Non-pigmented ciliary epithelial cell (primary cell): ENCODE data around the gene KCTD15.

Source experiments
- DNase-seq: peaks from one replicate; pipeline ENCODE4 v3.0.0-alpha.2; 2010; ENCODE audit warnings: low read depth

KCTD15 gene

DNA sequence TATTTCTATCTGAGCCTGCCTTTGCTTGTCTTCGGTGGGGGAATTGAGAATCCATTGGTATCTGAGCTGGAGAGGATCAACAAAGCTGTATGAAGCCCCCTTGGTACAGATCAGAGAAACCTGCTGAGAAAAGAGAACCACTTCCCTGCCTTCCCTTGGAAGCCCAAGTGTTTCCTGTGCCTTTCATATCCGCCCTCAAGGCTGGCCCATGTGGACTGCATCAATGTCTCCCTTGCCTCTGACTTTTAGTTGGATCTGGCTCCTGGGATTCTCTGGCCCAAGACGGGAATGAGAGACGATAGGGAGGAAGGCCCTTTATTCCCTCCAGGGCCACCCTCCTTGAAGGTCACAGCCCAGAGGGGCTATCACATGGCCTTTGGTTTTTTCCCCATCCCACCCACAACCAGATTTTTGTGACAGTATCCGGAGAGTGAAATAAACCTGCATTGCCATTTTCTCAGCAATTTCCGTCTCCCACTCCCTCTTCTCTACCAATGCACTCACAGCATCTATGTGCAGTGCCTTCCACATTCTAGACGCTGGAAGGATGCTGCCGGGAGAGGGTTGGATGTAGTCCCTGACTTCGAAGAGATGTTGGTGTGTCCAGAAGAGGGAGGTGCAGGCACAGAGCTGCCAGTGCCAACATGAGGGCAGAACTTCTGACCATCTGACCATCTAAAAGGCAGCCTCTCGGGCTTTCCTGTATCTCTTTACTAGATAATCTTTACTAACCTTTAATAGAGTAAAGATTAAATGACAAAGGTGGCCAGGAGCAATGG, 63.8 kb downstream of the KCTD15 start:
- no peak for DNase-seq

GRCh38 chr19:33861950-33862349, 65.3 kb downstream of the KCTD15 start:
- no peak for DNase-seq

DNA sequence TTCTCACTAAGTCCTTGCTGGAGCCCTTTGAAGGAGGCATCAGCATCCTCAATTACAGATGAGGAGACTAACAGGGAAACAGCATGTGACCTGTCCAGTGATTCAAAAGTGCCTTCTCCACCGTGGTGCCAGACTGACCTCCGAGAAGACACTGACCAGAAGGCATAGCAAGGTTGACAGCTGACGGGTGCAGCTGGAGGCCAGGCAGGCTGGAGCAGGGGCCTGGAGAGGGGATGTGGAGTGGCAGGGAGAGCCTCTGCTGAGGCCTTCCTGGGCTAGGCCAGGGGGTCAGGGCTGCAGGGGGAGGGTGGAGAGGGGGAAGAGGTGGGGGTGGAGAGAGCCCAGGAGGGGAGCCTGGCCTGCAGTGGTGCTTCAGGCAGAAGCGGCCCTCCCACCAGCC, 66.3 kb downstream of the KCTD15 start:
- DNase-seq = no peak

DNA sequence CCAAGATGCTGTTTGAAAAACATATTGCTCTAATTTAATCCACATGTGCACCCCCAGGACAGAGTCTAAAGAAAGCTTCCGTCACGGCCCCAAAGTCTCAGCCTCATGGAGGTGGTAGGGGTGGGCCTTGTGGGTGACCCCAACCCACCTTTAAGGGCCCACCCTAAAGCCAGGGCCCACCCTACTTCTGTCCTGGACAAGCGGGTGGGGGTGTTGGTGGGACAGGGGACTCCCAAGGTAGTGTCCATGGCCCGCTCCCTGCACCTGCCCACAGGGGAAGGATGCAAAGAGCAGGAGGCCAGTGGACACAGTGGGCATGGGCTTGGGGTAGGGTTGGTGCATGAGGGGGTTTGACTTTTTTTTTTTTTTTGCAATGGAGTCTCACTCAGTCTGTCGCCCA, 66.8 kb downstream of the KCTD15 start:
- DNase-seq = no peak

- no peak for DNase-seq
Observed at GRCh38 chr19:33864311-33864850, 67.7 kb downstream of the KCTD15 start.

GRCh38 chr19:33865306-33865705, 68.6 kb downstream of the KCTD15 start:
- DNase-seq = no peak
